ENCODE data around the gene C14orf132. TPM values are rescaled to one million over a fixed set of nuclear protein-coding genes. Genes with fewer than 3 reads are reported as not detected.

The C14orf132 gene
- total RNA-seq, 4 donors from 2014 or later = 3.5 to 6.4 (median 5.0) TPM

DNA sequence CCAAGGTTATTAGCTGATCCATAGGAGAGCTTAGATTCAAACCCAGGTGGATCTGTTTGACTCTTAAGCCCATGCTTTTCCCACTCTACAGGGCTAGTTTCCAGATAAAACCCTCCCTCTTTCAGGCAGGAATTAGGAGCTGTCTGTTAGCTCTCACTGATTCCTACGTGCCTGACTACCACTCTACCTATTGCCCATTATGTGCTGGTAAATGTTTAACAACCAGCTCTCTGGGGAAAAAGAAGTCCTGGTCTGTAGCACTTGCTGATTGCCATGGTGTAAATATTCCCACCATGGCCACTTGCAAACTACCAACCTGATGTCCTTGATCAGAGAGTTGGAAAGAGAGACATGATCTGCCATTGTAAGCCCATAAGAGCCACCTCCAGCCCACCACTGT is 100.0 kb downstream of the C14orf132 start:
- H3K27me3 ChIP-seq = no peaks in the 10 kb centered on the region
- in situ Hi-C loops (cut with MboI; ENCODE audit: low pct_ligation_motif_present in 1 of 4, low pct_unique_long_range_greater_than_20kb in 1 of 4, low sequenced_read_pairs in 3 of 4) = no loop called here

DNA sequence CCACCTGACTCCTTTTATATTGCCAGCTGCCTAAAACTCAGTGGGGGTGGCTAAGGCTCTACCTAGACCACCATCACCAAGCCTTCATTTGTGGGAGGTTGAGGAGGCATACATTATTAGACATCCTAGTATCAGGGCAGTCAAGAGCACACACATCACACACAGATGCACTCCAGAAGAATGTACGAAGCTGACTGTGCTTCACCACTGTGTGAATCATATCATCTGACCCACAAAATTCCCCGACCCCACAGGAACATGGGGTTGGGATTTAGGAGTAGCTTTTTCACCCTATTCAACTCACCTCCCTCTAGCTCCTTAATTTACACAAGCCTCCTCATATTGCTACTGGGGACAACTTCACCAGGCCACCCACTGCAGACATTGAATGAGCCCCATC is 100.7 kb downstream of the C14orf132 start:
- TF ChIP-seq POLR2AphosphoS5 (IDR thresholded peaks at IDR 0.05) = no peak
- no peak for TF ChIP-seq POLR2A (IDR thresholded peaks at IDR 0.05)
- no peak for TF ChIP-seq EP300 (IDR thresholded peaks at IDR 0.05; ENCODE audit: low read depth)
- TF ChIP-seq, protein P1, sequence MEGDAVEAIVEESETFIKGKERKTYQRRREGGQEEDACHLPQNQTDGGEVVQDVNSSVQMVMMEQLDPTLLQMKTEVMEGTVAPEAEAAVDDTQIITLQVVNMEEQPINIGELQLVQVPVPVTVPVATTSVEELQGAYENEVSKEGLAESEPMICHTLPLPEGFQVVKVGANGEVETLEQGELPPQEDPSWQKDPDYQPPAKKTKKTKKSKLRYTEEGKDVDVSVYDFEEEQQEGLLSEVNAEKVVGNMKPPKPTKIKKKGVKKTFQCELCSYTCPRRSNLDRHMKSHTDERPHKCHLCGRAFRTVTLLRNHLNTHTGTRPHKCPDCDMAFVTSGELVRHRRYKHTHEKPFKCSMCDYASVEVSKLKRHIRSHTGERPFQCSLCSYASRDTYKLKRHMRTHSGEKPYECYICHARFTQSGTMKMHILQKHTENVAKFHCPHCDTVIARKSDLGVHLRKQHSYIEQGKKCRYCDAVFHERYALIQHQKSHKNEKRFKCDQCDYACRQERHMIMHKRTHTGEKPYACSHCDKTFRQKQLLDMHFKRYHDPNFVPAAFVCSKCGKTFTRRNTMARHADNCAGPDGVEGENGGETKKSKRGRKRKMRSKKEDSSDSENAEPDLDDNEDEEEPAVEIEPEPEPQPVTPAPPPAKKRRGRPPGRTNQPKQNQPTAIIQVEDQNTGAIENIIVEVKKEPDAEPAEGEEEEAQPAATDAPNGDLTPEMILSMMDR (IDR thresholded peaks at IDR 0.05) = no peak
- Histone ChIP-seq H3K27ac (no peak overlapping the region), H3K4me3 (no peak overlapping the region), H3K36me3 (no peaks in the 10 kb centered on the region), H3K9me3 (peaks cover 0 to 5% of the 10 kb centered on the region in 2 donors), H3K4me1 (no peaks in the 10 kb centered on the region), H3K27me3 (no peaks in the 10 kb centered on the region)
- in situ Hi-C loops (cut with MboI; ENCODE audit: low pct_ligation_motif_present in 1 of 4, low pct_unique_long_range_greater_than_20kb in 1 of 4, low sequenced_read_pairs in 3 of 4) (no loop called here), intact Hi-C loops (cut with DNase I; ENCODE audit: low total_unique reads) (no loop called here)
- no peak for DNase-seq
- WGBS, 2 donors (ENCODE audit: low coverage in 1 of 2) = 50 to 69% methylated on average over 1 to 2 of the region's 2 CpGs

More for the DNA sequence above, 100.0 kb downstream of the C14orf132 start:
- Histone ChIP-seq H3K27ac (no peak overlapping the region), H3K9me3 (peaks cover 0 to 5% of the 10 kb centered on the region in 2 donors), H3K36me3 (no peaks in the 10 kb centered on the region), H3K4me1 (no peaks in the 10 kb centered on the region), H3K4me3 (no peak overlapping the region)
- TF ChIP-seq EP300 (IDR thresholded peaks at IDR 0.05; ENCODE audit: low read depth) (no peak), POLR2AphosphoS5 (IDR thresholded peaks at IDR 0.05) (no peak), POLR2A (IDR thresholded peaks at IDR 0.05) (no peak)
- TF ChIP-seq, protein P1 (IDR thresholded peaks at IDR 0.05) = no peak
- DNase-seq = no peak
- 50% methylated on average over 1 of the region's 1 CpG; no CpG with 5 or more reads in 1 of the 2 donors for WGBS, 2 donors (ENCODE audit: low coverage in 1 of 2)
- intact Hi-C loops (cut with DNase I; ENCODE audit: low total_unique reads) = no loop called here

DNA sequence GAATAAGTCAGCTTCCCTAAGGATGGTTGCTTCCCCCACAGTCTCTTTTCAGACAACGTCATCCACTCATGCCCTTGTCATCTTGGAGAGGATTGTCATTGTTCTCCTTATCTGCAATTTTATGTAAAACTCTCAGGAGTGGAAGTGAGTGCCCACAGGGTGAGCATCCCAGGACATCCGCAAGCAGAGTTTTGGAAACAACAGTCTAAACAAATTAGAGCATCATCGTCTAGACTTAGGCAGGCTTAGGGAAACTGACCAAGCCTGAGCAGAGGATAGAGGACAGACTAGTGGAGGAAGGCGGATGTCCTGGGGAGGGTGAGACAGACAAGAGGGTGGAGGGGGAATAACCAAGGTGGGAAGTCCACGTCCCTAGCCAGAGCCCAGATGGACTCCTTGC is 101.8 kb downstream of the C14orf132 start:
- no peaks in the 10 kb centered on the region for H3K36me3 ChIP-seq
- H3K27me3 ChIP-seq = no peaks in the 10 kb centered on the region
- whole genome bisulfite sequencing, 2 donors (ENCODE audit: low coverage in 1 of 2) = 69 to 72% methylated on average over 5 of the region's 5 CpGs
- DNase-seq = no peak
- TF ChIP-seq POLR2A (IDR thresholded peaks at IDR 0.05) (no peak), POLR2AphosphoS5 (IDR thresholded peaks at IDR 0.05) (no peak), EP300 (IDR thresholded peaks at IDR 0.05; ENCODE audit: low read depth) (no peak)
- TF ChIP-seq, protein P1 (IDR thresholded peaks at IDR 0.05) = no peak
- in situ Hi-C loops (cut with MboI; ENCODE audit: low pct_ligation_motif_present in 1 of 4, low pct_unique_long_range_greater_than_20kb in 1 of 4, low sequenced_read_pairs in 3 of 4) = no loop called here
- intact Hi-C loops (cut with DNase I; ENCODE audit: low total_unique reads) = no loop called here
- no peak overlapping the region for H3K4me3 ChIP-seq
- H3K9me3 ChIP-seq = peaks cover 0 to 5% of the 10 kb centered on the region in 2 donors
- H3K4me1 ChIP-seq = peaks cover 0 to 7% (median 0%) of the 10 kb centered on the region in 4 donors
- H3K27ac ChIP-seq = no peak overlapping the region

Small RNA genes lying within 50 kb of the gene (small RNA-seq; reads per million reads assigned to genes)
- gene AL137190.1 = 0 reads per million in 4 donors

Other genes with a start within 250 kb of the C14orf132 start
- not detected for gene TUNAR, start 162.5 kb upstream of the C14orf132 start, total RNA-seq
- 10 to 100 TPM in 3 of 4 donors, 1 to 10 TPM in 1; 2.6 to 19.8 (median 17.4) TPM for gene BDKRB2, start 165.5 kb downstream of the C14orf132 start, total RNA-seq
- 1 to 10 TPM; 1.1 to 4.4 (median 2.3) TPM for gene BDKRB1, start 216.8 kb downstream of the C14orf132 start, total RNA-seq

Data from transverse colon (tissue), 4 donors.